Rectal smooth muscle tissue (tissue), 1 donor: ENCODE results near the gene ATP11A.

Experiments
- H3K27ac ChIP-seq: one replicate; pipeline ENCODE4 v1.7.0; 2013; ENCODE audit warnings: low read depth, low read length, inconsistent platforms
- H3K27me3 ChIP-seq: one replicate; pipeline ENCODE4 v1.7.0; 2013; ENCODE audit warnings: low read length; ENCODE audit not compliant: control insufficient read depth, insufficient read depth
- H3K36me3 ChIP-seq: one replicate; pipeline ENCODE4 v1.7.0; 2013; ENCODE audit warnings: low read length; ENCODE audit not compliant: control insufficient read depth, insufficient read depth
- H3K4me1 ChIP-seq: one replicate; pipeline ENCODE4 v1.7.0; 2013; ENCODE audit warnings: low read length; ENCODE audit not compliant: control insufficient read depth, insufficient read depth
- H3K4me3 ChIP-seq: one replicate; pipeline ENCODE4 v1.7.0; 2013; ENCODE audit warnings: low read length
- H3K9ac ChIP-seq: one replicate; pipeline ENCODE4 v1.7.0; 2013; ENCODE audit warnings: low read length

Gene ATP11A

GRCh38 chr13:112710855-112711527 lies 21.2 kb downstream of the ATP11A start:
- Histone ChIP-seq H3K4me3 (peak overlapping the region; percentile 38), H3K27me3 (no peaks in the 10 kb centered on the region), H3K9ac (no peak overlapping the region), H3K4me1 (peaks cover 15% of the 10 kb centered on the region), H3K36me3 (no peaks in the 10 kb centered on the region), H3K27ac (peak overlapping the region; percentile 90)

- Histone ChIP-seq H3K4me3 (peak overlapping the region; percentile 38), H3K9ac (no peak overlapping the region), H3K27me3 (no peaks in the 10 kb centered on the region), H3K36me3 (no peaks in the 10 kb centered on the region), H3K27ac (peak overlapping the region; percentile 90), H3K4me1 (peaks cover 15% of the 10 kb centered on the region)
These were observed 21.9 kb downstream of the ATP11A start for GRCh38 chr13:112711528-112712265.

- Histone ChIP-seq H3K27ac (peak overlapping the region; percentile 90), H3K4me1 (peaks cover 15% of the 10 kb centered on the region), H3K9ac (no peak overlapping the region), H3K4me3 (no peak overlapping the region), H3K36me3 (no peaks in the 10 kb centered on the region), H3K27me3 (no peaks in the 10 kb centered on the region)
These were observed 22.8 kb downstream of the ATP11A start for GRCh38 chr13:112712451-112713207.

GRCh38 chr13:112713517-112714253 lies 23.8 kb downstream of the ATP11A start:
- Histone ChIP-seq H3K4me1 (peaks cover 15% of the 10 kb centered on the region), H3K27ac (no peak overlapping the region), H3K36me3 (no peaks in the 10 kb centered on the region), H3K27me3 (no peaks in the 10 kb centered on the region), H3K4me3 (no peak overlapping the region), H3K9ac (no peak overlapping the region)

- no peak overlapping the region for H3K9ac ChIP-seq
- no peaks in the 10 kb centered on the region for H3K36me3 ChIP-seq
- H3K4me1 ChIP-seq: peaks cover 15% of the 10 kb centered on the region
- H3K4me3 ChIP-seq: no peak overlapping the region
- no peak overlapping the region for H3K27ac ChIP-seq
- no peaks in the 10 kb centered on the region for H3K27me3 ChIP-seq
These were observed 24.7 kb downstream of the ATP11A start for GRCh38 chr13:112714376-112715174.

GRCh38 chr13:112715210-112715609 lies 25.4 kb downstream of the ATP11A start:
- Histone ChIP-seq H3K36me3 (no peaks in the 10 kb centered on the region), H3K4me1 (peaks cover 15% of the 10 kb centered on the region), H3K27ac (no peak overlapping the region), H3K9ac (no peak overlapping the region), H3K27me3 (no peaks in the 10 kb centered on the region), H3K4me3 (no peak overlapping the region)

GRCh38 chr13:112715715-112716460 lies 26.1 kb downstream of the ATP11A start:
- Histone ChIP-seq H3K36me3 (no peaks in the 10 kb centered on the region), H3K4me3 (no peak overlapping the region), H3K9ac (no peak overlapping the region), H3K27me3 (no peaks in the 10 kb centered on the region), H3K4me1 (peaks cover 15% of the 10 kb centered on the region), H3K27ac (no peak overlapping the region)

- Histone ChIP-seq H3K9ac (no peak overlapping the region), H3K27ac (no peak overlapping the region), H3K27me3 (no peaks in the 10 kb centered on the region), H3K4me1 (peaks cover 11% of the 10 kb centered on the region), H3K36me3 (no peaks in the 10 kb centered on the region), H3K4me3 (no peak overlapping the region)
These were observed 26.6 kb downstream of the ATP11A start for GRCh38 chr13:112716461-112716820.

GRCh38 chr13:112716841-112717520 lies 27.1 kb downstream of the ATP11A start:
- Histone ChIP-seq H3K4me3 (no peak overlapping the region), H3K9ac (no peak overlapping the region), H3K27ac (no peak overlapping the region), H3K4me1 (peaks cover 7% of the 10 kb centered on the region), H3K27me3 (no peaks in the 10 kb centered on the region), H3K36me3 (no peaks in the 10 kb centered on the region)

- Histone ChIP-seq H3K4me3 (no peak overlapping the region), H3K27me3 (no peaks in the 10 kb centered on the region), H3K36me3 (no peaks in the 10 kb centered on the region), H3K4me1 (no peaks in the 10 kb centered on the region), H3K9ac (no peak overlapping the region), H3K27ac (no peak overlapping the region)
These were observed 28.5 kb downstream of the ATP11A start for GRCh38 chr13:112718318-112718717.

- Histone ChIP-seq H3K9ac (no peak overlapping the region), H3K4me3 (no peak overlapping the region), H3K27me3 (no peaks in the 10 kb centered on the region), H3K36me3 (no peaks in the 10 kb centered on the region), H3K4me1 (no peaks in the 10 kb centered on the region), H3K27ac (no peak overlapping the region)
These were observed 29.2 kb downstream of the ATP11A start for GRCh38 chr13:112719016-112719415.
